BE2C (cell line): ENCODE data around the gene LTBP3.

Source experiments
- DNase-seq: peaks from one replicate; pipeline ENCODE4 v3.0.0-alpha.2; 2020
- H3K27me3 ChIP-seq: fragments of 250-450 bp; sonication (Bioruptor Pico); 2 replicates; pipeline ENCODE4 v1.5.1; 2020; ENCODE audit warnings: mild to moderate bottlenecking
- H3K36me3 ChIP-seq: fragments of 250-450 bp; sonication (Bioruptor Pico); 2 replicates; pipeline ENCODE4 v1.5.1; 2020; ENCODE audit warnings: mild to moderate bottlenecking
- H3K4me1 ChIP-seq: fragments of 250-450 bp; sonication (Bioruptor Pico); 2 replicates; pipeline ENCODE4 v1.5.1; 2020
- H3K4me3 ChIP-seq: 2 replicates; pipeline ENCODE4 v1.5.1; 2011; ENCODE audit warnings: low read depth, low read length
- H3K9me3 ChIP-seq: fragments of 250-450 bp; sonication (Bioruptor Pico); 2 replicates; pipeline ENCODE4 v1.5.1; 2020
- CTCF ChIP-seq: IDR thresholded peaks from 2 replicates; pipeline ENCODE4 v1.5.1; 2012; ENCODE audit warnings: mild to moderate bottlenecking, low read depth, low read length

Gene LTBP3

DNA sequence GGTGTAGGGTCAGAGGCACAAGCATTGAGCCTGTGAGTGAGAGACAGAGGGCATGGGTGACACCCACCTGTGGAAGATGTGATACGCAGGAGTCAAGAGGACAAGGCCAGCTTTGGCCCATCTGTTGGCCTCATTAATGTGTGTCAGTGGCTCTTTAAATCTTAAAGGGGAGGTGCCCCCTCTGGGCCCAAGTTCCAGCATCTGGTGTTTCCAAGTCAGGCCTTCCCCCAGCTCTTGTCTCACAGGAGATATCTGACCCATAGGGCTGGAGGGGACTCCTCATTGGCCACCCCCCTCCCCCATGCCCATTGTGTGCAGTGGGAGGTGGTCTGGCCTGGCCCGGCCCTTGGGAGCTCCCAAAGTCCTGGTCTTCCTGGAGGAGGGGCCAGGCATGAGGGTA lies 28.5 kb upstream of the LTBP3 start:
- H3K4me3 ChIP-seq: no peak overlapping the region
- H3K27me3 ChIP-seq: no peaks in the 10 kb centered on the region
- H3K36me3 ChIP-seq: no peaks in the 10 kb centered on the region
- DNase-seq: no peak
- H3K9me3 ChIP-seq: no peaks in the 10 kb centered on the region
- TF ChIP-seq CTCF: no peak
- H3K4me1 ChIP-seq: no peaks in the 10 kb centered on the region

DNA sequence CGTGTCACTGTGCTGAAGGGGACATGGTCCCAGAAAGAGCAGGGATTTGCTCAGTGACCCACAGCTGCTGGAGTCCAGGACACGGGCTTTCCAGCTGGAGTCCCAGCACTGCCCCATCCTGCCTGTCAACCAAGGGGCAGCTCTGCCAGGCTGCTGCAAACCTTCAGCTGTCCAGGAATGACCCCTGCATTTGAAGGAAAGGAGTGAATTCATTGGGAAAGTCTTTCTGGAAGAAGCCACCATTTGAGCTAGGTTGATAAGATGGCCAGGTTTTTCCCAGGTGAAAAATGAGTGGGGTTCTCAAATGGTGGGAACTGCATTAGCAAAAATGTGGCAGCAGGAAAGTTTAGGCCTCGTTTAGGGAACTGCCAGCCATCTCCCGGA lies 28.1 kb upstream of the LTBP3 start:
- H3K9me3 ChIP-seq: no peaks in the 10 kb centered on the region
- H3K36me3 ChIP-seq: no peaks in the 10 kb centered on the region
- no peaks in the 10 kb centered on the region for H3K4me1 ChIP-seq
- DNase-seq: no peak
- H3K27me3 ChIP-seq: no peaks in the 10 kb centered on the region
- H3K4me3 ChIP-seq: no peak overlapping the region
- no peak for TF ChIP-seq CTCF

DNA sequence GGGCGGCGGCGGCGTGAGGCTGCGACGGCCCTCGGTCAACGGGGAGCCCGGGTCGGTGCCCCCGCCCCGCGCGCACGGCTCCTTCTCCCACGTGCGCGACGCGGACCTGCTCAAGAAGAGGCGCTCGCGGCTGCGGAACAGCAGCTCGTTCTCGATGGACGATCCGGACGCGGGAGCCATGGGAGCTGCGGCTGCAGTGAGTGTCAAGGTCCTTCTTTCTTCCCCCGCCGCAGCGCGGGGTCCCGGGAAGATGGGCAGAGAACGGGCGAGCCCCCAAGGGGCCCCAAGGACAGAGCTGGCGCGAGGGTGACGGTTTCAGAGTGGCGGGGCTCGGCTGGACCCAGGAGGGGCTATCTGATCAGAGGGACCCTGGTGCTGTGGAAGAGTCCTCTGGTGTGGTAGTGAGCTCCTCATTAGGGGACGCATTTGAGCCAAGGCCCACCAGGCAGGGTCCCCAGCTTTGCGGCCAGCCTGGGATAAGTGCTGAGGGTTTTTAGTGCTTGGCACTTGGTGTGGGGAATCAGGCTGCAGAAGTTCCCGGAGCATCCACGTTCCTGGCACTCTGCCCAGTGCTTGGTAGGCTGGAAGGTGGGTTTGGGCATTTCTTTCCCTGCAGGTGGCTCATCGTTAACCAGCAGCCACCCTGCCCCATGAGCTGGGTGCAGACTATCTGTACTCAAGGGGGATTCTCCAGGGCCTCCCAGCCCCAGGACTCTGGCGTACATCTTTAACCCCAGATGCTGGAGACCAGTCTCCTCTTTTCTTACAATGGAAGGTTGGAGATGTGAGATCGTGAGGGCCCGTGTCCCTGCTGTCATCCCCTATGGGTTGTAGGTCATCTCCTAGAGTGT lies 27.5 kb upstream of the LTBP3 start:
- TF ChIP-seq CTCF: no peak
- Histone ChIP-seq H3K4me3 (no peak overlapping the region), H3K36me3 (no peaks in the 10 kb centered on the region), H3K9me3 (no peaks in the 10 kb centered on the region), H3K4me1 (no peaks in the 10 kb centered on the region), H3K27me3 (no peaks in the 10 kb centered on the region)
- peak; percentile 34 for DNase-seq

DNA sequence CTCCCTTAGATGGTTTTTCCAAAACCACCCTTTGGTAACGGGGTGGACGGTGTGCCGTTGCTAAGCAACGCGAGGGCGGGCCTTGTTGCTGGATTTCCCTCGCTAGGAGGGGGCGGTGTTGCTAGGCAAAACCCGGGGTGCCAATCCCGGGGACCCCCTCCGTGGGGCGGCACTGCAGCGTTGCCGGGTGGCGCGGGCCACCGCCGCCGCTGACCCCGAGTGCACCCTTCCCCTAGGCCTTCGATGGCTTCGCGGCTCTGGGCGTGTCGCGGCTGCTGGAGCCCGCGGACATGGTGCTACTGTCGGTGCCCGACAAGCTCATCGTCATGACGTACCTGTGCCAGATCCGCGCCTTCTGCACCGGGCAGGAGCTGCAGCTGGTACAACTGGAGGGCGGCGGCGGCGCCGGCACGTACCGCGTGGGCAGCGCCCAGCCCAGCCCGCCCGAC lies 26.6 kb upstream of the LTBP3 start:
- Histone ChIP-seq H3K9me3 (no peaks in the 10 kb centered on the region), H3K27me3 (no peaks in the 10 kb centered on the region), H3K4me1 (no peaks in the 10 kb centered on the region), H3K4me3 (no peak overlapping the region), H3K36me3 (no peaks in the 10 kb centered on the region)
- no peak for DNase-seq
- TF ChIP-seq CTCF: no peak

DNA sequence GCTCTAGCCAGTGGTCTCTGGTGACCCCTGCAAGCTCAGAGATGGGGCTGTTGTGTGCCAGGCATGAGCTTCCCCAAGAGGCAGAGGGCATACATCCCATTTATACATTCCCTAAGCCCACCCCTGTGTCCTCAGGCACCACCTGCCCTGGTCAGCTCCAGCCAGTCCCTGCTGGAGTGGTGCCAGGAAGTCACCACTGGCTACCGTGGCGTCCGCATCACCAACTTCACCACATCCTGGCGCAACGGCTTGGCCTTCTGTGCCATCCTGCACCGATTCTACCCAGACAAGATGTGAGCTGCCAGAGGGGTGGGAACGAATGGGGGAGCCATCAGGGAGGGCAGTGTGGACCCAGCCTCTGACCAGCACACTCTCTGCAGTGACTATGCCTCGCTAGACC lies 25.9 kb upstream of the LTBP3 start:
- no peak overlapping the region for H3K4me3 ChIP-seq
- no peaks in the 10 kb centered on the region for H3K27me3 ChIP-seq
- no peaks in the 10 kb centered on the region for H3K36me3 ChIP-seq
- no peaks in the 10 kb centered on the region for H3K4me1 ChIP-seq
- TF ChIP-seq CTCF: no peak
- no peaks in the 10 kb centered on the region for H3K9me3 ChIP-seq
- DNase-seq: no peak

DNA sequence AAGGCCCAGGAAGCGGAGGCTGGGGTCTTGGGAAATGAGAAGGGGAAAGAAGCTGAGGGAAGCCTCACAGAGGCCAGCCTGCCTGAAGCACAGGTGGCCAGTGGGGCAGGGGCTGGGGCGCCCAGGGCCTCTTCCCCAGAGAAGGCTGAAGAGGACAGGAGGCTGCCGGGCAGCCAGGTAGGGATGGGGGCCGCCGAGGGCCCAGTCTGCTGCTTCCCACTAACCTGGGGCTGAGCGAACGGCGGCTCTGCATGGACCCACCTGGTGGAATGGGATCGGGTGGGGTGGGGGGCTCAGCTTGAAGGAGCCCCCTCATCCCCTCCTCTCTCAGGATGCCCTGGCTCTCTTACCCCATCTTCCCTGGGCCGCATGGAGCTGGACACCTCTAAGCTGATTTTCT lies 25.4 kb upstream of the LTBP3 start:
- H3K27me3 ChIP-seq: no peaks in the 10 kb centered on the region
- no peak overlapping the region for H3K4me3 ChIP-seq
- H3K9me3 ChIP-seq: no peaks in the 10 kb centered on the region
- no peaks in the 10 kb centered on the region for H3K4me1 ChIP-seq
- no peak for TF ChIP-seq CTCF
- DNase-seq: no peak
- H3K36me3 ChIP-seq: no peaks in the 10 kb centered on the region
